ENCODE data around the gene PKN2. TPM values are rescaled to one million over a fixed set of nuclear protein-coding genes. Genes with fewer than 3 reads are reported as not detected.

The PKN2 gene
- total and polyA plus RNA-seq, 2 donors from 2014 or later = 7.3 to 49.3 TPM

GRCh38 chr1:88661951-88662699, 21.9 kb upstream of the PKN2 start:
- H3K9ac ChIP-seq (ENCODE audit: low read length in 3 of 3) = no peak overlapping the region
- TF ChIP-seq CTCF (IDR thresholded peaks at IDR 0.05; ENCODE audit: borderline replicate concordance, extremely low read depth, insufficient read depth) = no peak
- H3K27ac ChIP-seq (ENCODE audit: low read depth in 2 of 2, low read length in 2 of 2) = no peak overlapping the region
- no peaks in the 10 kb centered on the region for H3K9me3 ChIP-seq (ENCODE audit: control insufficient read depth in 2 of 3, insufficient read depth in 1 of 3, low read length in 3 of 3)
- H3K4me1 ChIP-seq (ENCODE audit: control insufficient read depth in 2 of 3, insufficient read depth in 2 of 3, low read depth in 1 of 3, low read length in 3 of 3) = peaks cover 0 to 10% (median 0%) of the 10 kb centered on the region in 3 donors
- FAIRE-seq (no peak), DNase-seq (no peak)
- no peak overlapping the region for H3K4me3 ChIP-seq (ENCODE audit: low read length in 3 of 3)
- no peaks in the 10 kb centered on the region for H3K36me3 ChIP-seq (ENCODE audit: control insufficient read depth in 2 of 3, insufficient read depth in 3 of 3, low read length in 3 of 3)
- intact Hi-C loops (cut with DNase I) = no loop called here
- no peaks in the 10 kb centered on the region for H3K27me3 ChIP-seq (ENCODE audit: control insufficient read depth, insufficient read depth, low read length)

GRCh38 chr1:88662723-88663122, 21.4 kb upstream of the PKN2 start:
- no peaks in the 10 kb centered on the region for H3K27me3 ChIP-seq (ENCODE audit: control insufficient read depth, insufficient read depth, low read length)
- no peaks in the 10 kb centered on the region for H3K36me3 ChIP-seq (ENCODE audit: control insufficient read depth in 2 of 3, insufficient read depth in 3 of 3, low read length in 3 of 3)
- TF ChIP-seq CTCF (IDR thresholded peaks at IDR 0.05; ENCODE audit: borderline replicate concordance, extremely low read depth, insufficient read depth) = no peak
- H3K9ac ChIP-seq (ENCODE audit: low read length in 3 of 3) = no peak overlapping the region
- intact Hi-C loops (cut with DNase I) = no loop called here
- DNase-seq = no peak
- no peak for FAIRE-seq
- H3K27ac ChIP-seq (ENCODE audit: low read depth in 2 of 2, low read length in 2 of 2) = no peak overlapping the region
- peaks cover 0 to 10% (median 0%) of the 10 kb centered on the region in 3 donors for H3K4me1 ChIP-seq (ENCODE audit: control insufficient read depth in 2 of 3, insufficient read depth in 2 of 3, low read depth in 1 of 3, low read length in 3 of 3)
- H3K4me3 ChIP-seq (ENCODE audit: low read length in 3 of 3) = no peak overlapping the region
- H3K9me3 ChIP-seq (ENCODE audit: control insufficient read depth in 2 of 3, insufficient read depth in 1 of 3, low read length in 3 of 3) = no peaks in the 10 kb centered on the region

GRCh38 chr1:88668405-88668804, 15.7 kb upstream of the PKN2 start:
- no peaks in the 10 kb centered on the region for H3K4me1 ChIP-seq (ENCODE audit: control insufficient read depth in 2 of 3, insufficient read depth in 2 of 3, low read depth in 1 of 3, low read length in 3 of 3)
- FAIRE-seq (no peak), DNase-seq (no peak)
- H3K9me3 ChIP-seq (ENCODE audit: control insufficient read depth in 2 of 3, insufficient read depth in 1 of 3, low read length in 3 of 3) = no peaks in the 10 kb centered on the region
- H3K9ac ChIP-seq (ENCODE audit: low read length in 3 of 3) = no peak overlapping the region
- intact Hi-C loops (cut with DNase I) = no loop called here
- TF ChIP-seq CTCF (IDR thresholded peaks at IDR 0.05; ENCODE audit: borderline replicate concordance, extremely low read depth, insufficient read depth) = no peak
- no peaks in the 10 kb centered on the region for H3K27me3 ChIP-seq (ENCODE audit: control insufficient read depth, insufficient read depth, low read length)
- no peaks in the 10 kb centered on the region for H3K36me3 ChIP-seq (ENCODE audit: control insufficient read depth in 2 of 3, insufficient read depth in 3 of 3, low read length in 3 of 3)
- no peak overlapping the region for H3K4me3 ChIP-seq (ENCODE audit: low read length in 3 of 3)
- no peak overlapping the region for H3K27ac ChIP-seq (ENCODE audit: low read depth in 2 of 2, low read length in 2 of 2)

Data from kidney (tissue), 14 donors.